ENCODE measurements around the gene INTS13. TPM values are rescaled to one million over a fixed set of nuclear protein-coding genes. Genes with fewer than 3 reads are reported as not detected.
A peak's percentile ranks its signal among the peaks of the same experiment; 100 is the strongest.

The INTS13 gene
- total and polyA plus RNA-seq, 2 of the 8 experiments (the other 6 are each of a cell fraction or from before 2014, with no cell fraction given), result 20.5 to 58.2 TPM

GRCh38 chr12:26939953-26940352 lies 2.2 kb upstream of the INTS13 start:
- H3K79me2 ChIP-seq (ENCODE audit: control insufficient read depth in 1 of 2, insufficient read depth in 2 of 2, low read length in 2 of 2), result peaks cover 5 to 90% of the 10 kb centered on the region in 2 experiments; a peak in 3 of 4 replicates
- H3K27ac ChIP-seq (ENCODE audit: low read depth, low read length), result no peak overlapping the region
- H4K5ac ChIP-seq (ENCODE audit: insufficient read length, low read depth, low read length), result no peak overlapping the region
- DNase-seq (ENCODE audit: low read depth in 1 of 2, low spot score in 2 of 2) (no peak), FAIRE-seq (no peak)
- H2BK120ac ChIP-seq (replicated peaks; ENCODE audit: low read depth, low read length), result no peak overlapping the region
- H2BK15ac ChIP-seq (ENCODE audit: low read length), result no peak overlapping the region
- H3K56ac ChIP-seq (replicated peaks; ENCODE audit: insufficient read length, low read depth, low read length), result no peak overlapping the region
- H4K8ac ChIP-seq (ENCODE audit: extremely low read depth, insufficient read depth, low read length), result no peak overlapping the region
- H3K4ac ChIP-seq (replicated peaks; ENCODE audit: insufficient read length, low read depth, low read length), result no peak overlapping the region
- POLR2A ChIA-PET (ENCODE audit: partially characterized antibody), result no interaction called here
- peaks cover 4% of the 10 kb centered on the region in 2 experiments for H4K20me1 ChIP-seq (replicated peaks in 1 of 2; ENCODE audit: control insufficient read depth in 1 of 2, insufficient read depth in 2 of 2, low read length in 2 of 2)
- peak overlapping the region in 1 of 4 experiments; percentile 97; a peak in 2 of 8 replicates for H3K4me3 ChIP-seq (ENCODE audit: extremely low read depth in 1 of 4, insufficient read depth in 2 of 4, low read depth in 3 of 4, low read length in 4 of 4)
- H3K9me3 ChIP-seq (ENCODE audit: insufficient read depth in 2 of 2, low read depth in 1 of 2, low read length in 1 of 2), result no peaks in the 10 kb centered on the region
- H2AK5ac ChIP-seq (ENCODE audit: low read depth, low read length), result no peak overlapping the region
- no peak overlapping the region for H4K91ac ChIP-seq (replicated peaks; ENCODE audit: insufficient read length, low read length)
- no peak overlapping the region for H2BK12ac ChIP-seq (ENCODE audit: low read depth, low read length)
- peaks cover 0 to 5% (median 3%) of the 10 kb centered on the region in 4 experiments; a peak in 6 of 7 replicates for H3K4me1 ChIP-seq (replicated peaks in 1 of 4; ENCODE audit: control insufficient read depth in 3 of 4, insufficient read depth in 4 of 4, low read length in 3 of 4)
- no peak overlapping the region for H2BK20ac ChIP-seq (ENCODE audit: low read length)
- H2BK5ac ChIP-seq (ENCODE audit: low read depth, low read length), result no peak overlapping the region
- H3K23me2 ChIP-seq (ENCODE audit: low read depth, low read length), result peaks cover 5% of the 10 kb centered on the region
- H3K79me1 ChIP-seq (ENCODE audit: low read depth, low read length), result peaks cover 2% of the 10 kb centered on the region; the same call in 1 of the 2 replicates
- no peak overlapping the region for H3K9ac ChIP-seq (replicated peaks in 1 of 4; ENCODE audit: extremely low read depth in 1 of 4, low read depth in 3 of 4, low read length in 3 of 4)
- CTCF ChIA-PET (ENCODE audit: partially characterized antibody), result interaction anchor here (1.0 kb wide), 1 partner anchor 55 kb away, joined by 3 read pairs; no protein-coding TSS in a partner anchor
- H3K18ac ChIP-seq (ENCODE audit: extremely low read depth, low read length), result no peak overlapping the region
- H3K27me3 ChIP-seq (replicated peaks in 1 of 4; ENCODE audit: control insufficient read depth in 3 of 4, extremely low read depth in 1 of 4, insufficient read depth in 3 of 4, low read length in 3 of 4), result no peaks in the 10 kb centered on the region
- peak overlapping the region in 1 of 2 experiments; percentile 63; a peak in 3 of 4 replicates for H3K4me2 ChIP-seq (ENCODE audit: insufficient read depth in 1 of 2, low read depth in 2 of 2, low read length in 2 of 2)
- 87% methylated on average over 1 of the region's 1 CpG; no CpG with 5 or more reads in 1 of the 2 experiments for WGBS, 2 experiments (ENCODE audit: extremely low coverage in 1 of 2, insufficient coverage in 1 of 2, insufficient read length in 1 of 2, insufficient replicate concordance in 2 of 2, low coverage in 1 of 2, low lambda C conversion rate in 2 of 2, missing lambda C conversion rate in 1 of 2)
- no peak overlapping the region for H3K14ac ChIP-seq (ENCODE audit: insufficient read length)
- no peaks in the 10 kb centered on the region for H3K36me3 ChIP-seq (ENCODE audit: control insufficient read depth in 2 of 4, insufficient read depth in 4 of 4, low read length in 3 of 4)
- no peak overlapping the region for H2AFZ ChIP-seq (ENCODE audit: low read length)
- no peak for TF ChIP-seq BRCA1 (IDR thresholded peaks at IDR 0.05; ENCODE audit: low read depth, low read length)
- no peak for TF ChIP-seq ATF2 (IDR thresholded peaks at IDR 0.05; ENCODE audit: low read length)
- TF ChIP-seq EZH2 (IDR thresholded peaks at IDR 0.05; ENCODE audit: low read depth, low read length, severe bottlenecking), result no peak
- TF ChIP-seq ATF3 (IDR thresholded peaks at IDR 0.05; ENCODE audit: insufficient read depth, low read depth, low read length), result no peak
- no peak for TF ChIP-seq BACH1 (IDR thresholded peaks at IDR 0.05; ENCODE audit: low read length)
- TF ChIP-seq KDM4A (IDR thresholded peaks at IDR 0.05; ENCODE audit: low read depth, low read length, severe bottlenecking), result no peak
- TF ChIP-seq CBX5 (IDR thresholded peaks at IDR 0.05; ENCODE audit: low read depth, low read length), result no peak
- TF ChIP-seq RFX5 (IDR thresholded peaks at IDR 0.05; ENCODE audit: borderline replicate concordance, low read depth, low read length), result no peak
- no peak for TF ChIP-seq RAD21 (IDR thresholded peaks at IDR 0.05 in 1 of 2, conservative IDR thresholded peaks at IDR 0.05 in 1 of 2; ENCODE audit: low read depth in 2 of 2, low read length in 2 of 2)
- no peak overlapping the region for H3K23ac ChIP-seq (ENCODE audit: insufficient read length)
